ENCODE data around the gene HDAC1. TPM values are rescaled to one million over a fixed set of nuclear protein-coding genes. Genes with fewer than 3 reads are reported as not detected.
"Not testable (repeated sequence)": the region's sequence is repeated elsewhere in the genome, so short reads cannot be mapped to it uniquely, and the experiment has no call there.

HDAC1 gene
- total RNA-seq, 8 experiments from 2014 or later: 45.7 to 124 (median 77.0) TPM

- 75 to 100% (median 95%) methylated on average over 1 to 4 of the region's 4 CpGs; no CpG with 5 or more reads in 1 of the 10 experiments for WGBS, 10 experiments
- H3K4me3 ChIP-seq: no peak overlapping the region
- in situ Hi-C loops (cut with MboI; ENCODE audit: low pct_unique_long_range_greater_than_20kb in 2 of 9, low sequenced_read_pairs in 9 of 9, unreplicated experiment in 9 of 9): no loop called here
Measured at GRCh38 chr1:32286763-32287162, 5.1 kb upstream of the HDAC1 start.

GRCh38 chr1:32289256-32289655, 2.6 kb upstream of the HDAC1 start:
- in situ Hi-C loops (cut with MboI; ENCODE audit: low pct_unique_long_range_greater_than_20kb in 2 of 9, low sequenced_read_pairs in 9 of 9, unreplicated experiment in 9 of 9): no loop called here
- ATAC-seq (replicated peaks in 6 of 8): no peak
- 90 to 100% (median 94%) methylated on average over 1 to 6 of the region's 7 CpGs; no CpG with 5 or more reads in 1 of the 10 experiments for WGBS, 10 experiments
- no peak overlapping the region for H3K27ac ChIP-seq
- H3K4me1 ChIP-seq (replicated peaks in 1 of 2): peaks cover 0 to 5% of the 10 kb centered on the region in 2 donors
- no peak overlapping the region for H3K4me3 ChIP-seq

More at GRCh38 chr1:32286763-32287162, 5.1 kb upstream of the HDAC1 start:
- no peak overlapping the region for H3K27ac ChIP-seq
- ATAC-seq (replicated peaks in 6 of 8): no peak
- peaks cover 0 to 5% of the 10 kb centered on the region in 2 donors for H3K4me1 ChIP-seq (replicated peaks in 1 of 2)

- peak in 1 of 8 experiments; percentile 4 for ATAC-seq (replicated peaks in 6 of 8)
- H3K4me3 ChIP-seq: peak overlapping the region; percentile 79 to 91 (median 88)
- no peak overlapping the region for H3K27ac ChIP-seq
- 24 to 87% (median 81%) methylated on average over 2 to 10 of the region's 10 CpGs for WGBS, 10 experiments
- peaks cover 0 to 5% of the 10 kb centered on the region in 2 donors for H3K4me1 ChIP-seq (replicated peaks in 1 of 2)
- in situ Hi-C loops (cut with MboI; ENCODE audit: low pct_unique_long_range_greater_than_20kb in 2 of 9, low sequenced_read_pairs in 9 of 9, unreplicated experiment in 9 of 9): no loop called here
Measured at GRCh38 chr1:32291145-32291707, 657 bp upstream of the HDAC1 start.

GRCh38 chr1:32298211-32298610, 6.3 kb downstream of the HDAC1 start:
- ATAC-seq (replicated peaks in 6 of 8); H3K4me1 ChIP-seq (replicated peaks in 1 of 2); H3K27ac ChIP-seq; H3K4me3 ChIP-seq; in situ Hi-C loops (cut with MboI; ENCODE audit: low pct_unique_long_range_greater_than_20kb in 2 of 9, low sequenced_read_pairs in 9 of 9, unreplicated experiment in 9 of 9): not testable (repeated sequence)
- 80 to 100% (median 97%) methylated on average over 1 to 10 of the region's 16 CpGs; no CpG with 5 or more reads in 2 of the 10 experiments for WGBS, 10 experiments

GRCh38 chr1:32299327-32299726, 7.4 kb downstream of the HDAC1 start:
- Histone ChIP-seq H3K27ac (no peak overlapping the region), H3K4me1 (replicated peaks in 1 of 2) (no peaks in the 10 kb centered on the region)
- in situ Hi-C loops (cut with MboI; ENCODE audit: low pct_unique_long_range_greater_than_20kb in 2 of 9, low sequenced_read_pairs in 9 of 9, unreplicated experiment in 9 of 9): no loop called here

GRCh38 chr1:32303358-32303757, 11.5 kb downstream of the HDAC1 start:
- no peak for ATAC-seq (replicated peaks in 6 of 8)

More at GRCh38 chr1:32299327-32299726, 7.4 kb downstream of the HDAC1 start:
- no peak overlapping the region for H3K4me3 ChIP-seq
- no peak for ATAC-seq (replicated peaks in 6 of 8)

GRCh38 chr1:32303997-32304622, 12.2 kb downstream of the HDAC1 start:
- ATAC-seq (replicated peaks in 6 of 8): no peak
- no peak overlapping the region for H3K4me3 ChIP-seq
- H3K4me1 ChIP-seq (replicated peaks in 1 of 2): no peaks in the 10 kb centered on the region
- H3K27ac ChIP-seq: no peak overlapping the region
- 73 to 100% (median 93%) methylated on average over 1 to 3 of the region's 3 CpGs; no CpG with 5 or more reads in 4 of the 10 experiments for WGBS, 10 experiments
- in situ Hi-C loops (cut with MboI; ENCODE audit: low pct_unique_long_range_greater_than_20kb in 2 of 9, low sequenced_read_pairs in 9 of 9, unreplicated experiment in 9 of 9): no loop called here

More at GRCh38 chr1:32303358-32303757, 11.5 kb downstream of the HDAC1 start:
- Histone ChIP-seq H3K4me1 (replicated peaks in 1 of 2) (no peaks in the 10 kb centered on the region), H3K27ac (no peak overlapping the region), H3K4me3 (no peak overlapping the region)
- WGBS, 10 experiments: 92 to 100% (median 100%) methylated on average over 1 to 3 of the region's 3 CpGs
- in situ Hi-C loops (cut with MboI; ENCODE audit: low pct_unique_long_range_greater_than_20kb in 2 of 9, low sequenced_read_pairs in 9 of 9, unreplicated experiment in 9 of 9): no loop called here

GRCh38 chr1:32305310-32305709, 13.4 kb downstream of the HDAC1 start:
- 70 to 100% (median 100%) methylated on average over 1 to 2 of the region's 2 CpGs; no CpG with 5 or more reads in 2 of the 10 experiments for WGBS, 10 experiments
- Histone ChIP-seq H3K4me3 (no peak overlapping the region), H3K27ac (no peak overlapping the region), H3K4me1 (replicated peaks in 1 of 2) (no peaks in the 10 kb centered on the region)
- ATAC-seq (replicated peaks in 6 of 8): no peak
- in situ Hi-C loops (cut with MboI; ENCODE audit: low pct_unique_long_range_greater_than_20kb in 2 of 9, low sequenced_read_pairs in 9 of 9, unreplicated experiment in 9 of 9): no loop called here

- H3K4me1 ChIP-seq (replicated peaks in 1 of 2): no peaks in the 10 kb centered on the region
- in situ Hi-C loops (cut with MboI; ENCODE audit: low pct_unique_long_range_greater_than_20kb in 2 of 9, low sequenced_read_pairs in 9 of 9, unreplicated experiment in 9 of 9): no loop called here
- no peak overlapping the region for H3K27ac ChIP-seq
- WGBS, 10 experiments: 57 to 100% (median 81%) methylated on average over 1 to 2 of the region's 2 CpGs; no CpG with 5 or more reads in 3 of the 10 experiments
- no peak for ATAC-seq (replicated peaks in 6 of 8)
- H3K4me3 ChIP-seq: no peak overlapping the region
Measured at GRCh38 chr1:32307324-32307723, 15.4 kb downstream of the HDAC1 start.

- WGBS, 10 experiments: 100% methylated on average over 1 of the region's 1 CpG; no CpG with 5 or more reads in 3 of the 10 experiments
- ATAC-seq (replicated peaks in 6 of 8): no peak
- no peak overlapping the region for H3K27ac ChIP-seq
- in situ Hi-C loops (cut with MboI; ENCODE audit: low pct_unique_long_range_greater_than_20kb in 2 of 9, low sequenced_read_pairs in 9 of 9, unreplicated experiment in 9 of 9): no loop called here
- H3K4me1 ChIP-seq (replicated peaks in 1 of 2): no peaks in the 10 kb centered on the region
- H3K4me3 ChIP-seq: no peak overlapping the region
Measured at GRCh38 chr1:32309960-32310359, 18.1 kb downstream of the HDAC1 start.

- Histone ChIP-seq H3K27ac (no peak overlapping the region), H3K4me1 (replicated peaks in 1 of 2) (no peaks in the 10 kb centered on the region), H3K4me3 (no peak overlapping the region)
- in situ Hi-C loops (cut with MboI; ENCODE audit: low pct_unique_long_range_greater_than_20kb in 2 of 9, low sequenced_read_pairs in 9 of 9, unreplicated experiment in 9 of 9): no loop called here
- 0 to 94% (median 73%) methylated on average over 1 to 2 of the region's 2 CpGs; no CpG with 5 or more reads in 5 of the 10 experiments for WGBS, 10 experiments
- ATAC-seq (replicated peaks in 6 of 8): peak in 1 of 8 experiments; percentile 26
Measured at GRCh38 chr1:32311709-32312393, 20.0 kb downstream of the HDAC1 start.

GRCh38 chr1:32316903-32317277, 25.0 kb downstream of the HDAC1 start:
- no peaks in the 10 kb centered on the region for H3K4me1 ChIP-seq (replicated peaks in 1 of 2)
- ATAC-seq (replicated peaks in 6 of 8): no peak
- no peak overlapping the region for H3K27ac ChIP-seq
- no peak overlapping the region for H3K4me3 ChIP-seq
- in situ Hi-C loops (cut with MboI; ENCODE audit: low pct_unique_long_range_greater_than_20kb in 2 of 9, low sequenced_read_pairs in 9 of 9, unreplicated experiment in 9 of 9): no loop called here
- WGBS, 10 experiments: 80 to 100% (median 88%) methylated on average over 1 to 3 of the region's 3 CpGs; no CpG with 5 or more reads in 3 of the 10 experiments

- no peak overlapping the region for H3K27ac ChIP-seq
- no peak overlapping the region for H3K4me3 ChIP-seq
- WGBS, 10 experiments: 84 to 100% (median 97%) methylated on average over 3 to 10 of the region's 10 CpGs; no CpG with 5 or more reads in 1 of the 10 experiments
- H3K4me1 ChIP-seq (replicated peaks in 1 of 2): no peaks in the 10 kb centered on the region
- in situ Hi-C loops (cut with MboI; ENCODE audit: low pct_unique_long_range_greater_than_20kb in 2 of 9, low sequenced_read_pairs in 9 of 9, unreplicated experiment in 9 of 9): no loop called here
- ATAC-seq (replicated peaks in 6 of 8): no peak
Measured at GRCh38 chr1:32318127-32318869, 26.4 kb downstream of the HDAC1 start.
